SKM-1 treated with dmso at 0.1 percent for 144 hours (cell line): Measurements from ENCODE around the gene CHRNA4.
"Not testable (repeated sequence)": the region's sequence is repeated elsewhere in the genome, so short reads cannot be mapped to it uniquely, and the experiment has no call there.

Experiments used
- DNase-seq: peaks from one replicate; lab custom pipeline; 2025; ENCODE audit not compliant: unreplicated experiment; lab: John Stamatoyannopoulos, UW

CHRNA4 gene

DNA sequence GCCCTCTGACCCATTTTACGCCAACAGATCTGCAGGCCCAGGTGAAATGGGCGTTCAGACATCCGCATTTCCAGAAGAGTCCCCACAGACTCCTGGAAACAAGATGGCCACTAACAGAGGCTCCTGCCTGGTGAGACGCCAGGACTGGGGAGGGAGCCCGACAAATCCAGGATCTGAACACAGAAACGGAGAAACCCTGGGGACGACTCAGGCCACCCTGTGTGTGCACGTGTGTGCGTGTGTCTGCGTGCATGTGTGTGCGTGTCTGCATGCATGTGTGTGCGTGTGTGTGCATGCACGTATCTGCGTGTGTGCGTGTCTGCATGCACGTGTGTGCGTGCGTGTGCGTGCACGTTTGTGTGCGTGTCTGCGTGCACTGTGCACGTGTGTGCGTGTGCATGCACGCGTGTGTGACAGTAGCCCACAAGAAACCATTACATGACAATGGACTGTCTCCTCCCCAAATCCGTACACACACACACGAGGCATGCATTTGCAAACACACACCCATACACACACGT is 24.9 kb downstream of the CHRNA4 start:
- DNase-seq = no peak

DNA sequence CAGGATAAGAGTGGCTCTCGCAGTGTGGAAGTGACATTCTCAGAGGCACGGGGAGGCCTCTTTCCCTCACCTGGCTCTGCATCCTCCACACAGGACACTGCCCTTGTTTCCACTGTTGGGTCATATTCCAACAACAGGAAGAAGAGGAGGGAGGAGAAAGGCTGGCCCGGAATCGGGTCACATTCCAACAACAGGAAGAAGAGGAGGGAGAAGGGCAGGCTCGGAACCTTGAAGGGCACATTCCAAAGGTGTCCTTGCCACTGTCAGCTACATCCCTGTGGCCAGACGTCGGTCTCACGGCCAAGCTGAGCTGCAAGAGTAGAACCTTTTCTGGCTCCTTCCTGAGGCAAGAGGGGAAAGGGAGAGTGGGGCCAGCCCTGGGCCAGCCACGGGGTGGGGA is 25.4 kb downstream of the CHRNA4 start:
- DNase-seq = no peak

- not testable (repeated sequence) for DNase-seq
These were observed 26.1 kb downstream of the CHRNA4 start for GRCh38 chr20:63335060-63335459.

DNA sequence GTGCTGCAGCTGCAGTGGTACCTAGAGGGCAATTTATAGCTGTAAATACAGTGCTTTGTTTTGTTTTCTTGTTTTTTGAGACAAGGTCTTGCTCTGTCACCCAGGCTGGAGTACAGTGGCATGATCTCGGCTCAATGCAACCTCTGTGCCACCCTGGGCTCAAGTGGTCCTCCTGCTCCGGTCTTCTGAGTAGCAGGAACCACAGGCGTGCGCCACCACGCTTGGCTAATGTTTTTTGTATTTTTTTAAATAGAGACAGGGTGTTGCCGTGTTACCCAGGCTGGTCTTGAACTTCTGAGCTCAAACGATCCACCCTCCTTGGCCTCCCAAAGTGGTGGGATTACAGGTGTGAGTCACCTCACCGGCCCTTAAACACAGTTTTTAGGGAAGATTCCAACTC is 26.8 kb downstream of the CHRNA4 start:
- no peak for DNase-seq

DNA sequence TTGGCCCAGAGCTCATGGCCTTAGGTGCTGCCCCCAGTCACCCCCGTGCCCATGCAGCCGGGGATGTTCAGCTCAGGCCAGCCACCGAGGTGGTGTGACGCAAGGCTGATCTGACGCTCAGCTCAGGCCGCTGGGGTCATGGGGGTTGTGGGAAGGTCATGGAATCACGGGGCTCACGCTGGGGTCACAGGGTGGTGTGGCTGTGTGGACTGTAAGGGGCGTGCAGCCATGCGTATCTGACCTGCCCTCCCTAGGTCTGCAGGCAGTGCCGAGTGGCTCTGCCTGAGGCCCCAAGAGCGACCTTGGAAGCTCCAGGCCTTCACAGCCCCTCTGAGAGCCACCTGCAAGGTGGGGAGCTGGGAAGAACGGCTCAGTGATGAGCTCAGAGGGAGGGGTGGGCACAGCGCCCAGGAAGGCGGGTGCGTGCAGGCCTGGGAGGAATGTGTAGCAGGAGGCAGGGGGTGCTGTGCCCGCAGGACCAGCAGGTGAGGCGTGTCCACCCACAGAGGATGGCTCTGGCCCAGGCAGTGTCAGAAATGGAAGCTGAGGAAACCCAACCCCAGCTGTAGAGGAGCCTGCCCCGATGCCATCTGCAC is 27.8 kb downstream of the CHRNA4 start:
- DNase-seq = no peak

GRCh38 chr20:63332488-63333240 is 28.5 kb downstream of the CHRNA4 start:
- no peak for DNase-seq

- no peak for DNase-seq
These were observed 29.3 kb downstream of the CHRNA4 start for GRCh38 chr20:63331741-63332400.

DNA sequence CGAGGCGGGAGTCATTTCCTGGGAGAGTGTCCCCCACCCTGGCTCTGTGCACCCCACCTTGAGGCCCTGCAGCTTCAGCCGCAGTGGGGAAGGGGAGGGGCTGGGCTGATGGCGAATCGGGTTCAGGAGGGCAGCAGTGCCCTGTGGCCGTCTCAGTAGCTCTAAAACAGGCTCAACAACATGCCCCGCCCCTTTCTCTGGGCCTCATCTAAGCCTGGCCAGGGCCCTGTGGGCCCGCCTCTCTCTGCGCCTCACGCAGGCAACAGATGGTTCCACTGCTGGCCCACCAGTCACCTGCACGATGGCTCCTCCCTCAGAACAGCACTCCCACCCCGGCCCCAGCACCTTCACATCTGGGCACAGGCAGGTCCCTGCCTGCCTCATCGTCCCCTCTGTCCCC is 30.2 kb downstream of the CHRNA4 start:
- no peak for DNase-seq

DNA sequence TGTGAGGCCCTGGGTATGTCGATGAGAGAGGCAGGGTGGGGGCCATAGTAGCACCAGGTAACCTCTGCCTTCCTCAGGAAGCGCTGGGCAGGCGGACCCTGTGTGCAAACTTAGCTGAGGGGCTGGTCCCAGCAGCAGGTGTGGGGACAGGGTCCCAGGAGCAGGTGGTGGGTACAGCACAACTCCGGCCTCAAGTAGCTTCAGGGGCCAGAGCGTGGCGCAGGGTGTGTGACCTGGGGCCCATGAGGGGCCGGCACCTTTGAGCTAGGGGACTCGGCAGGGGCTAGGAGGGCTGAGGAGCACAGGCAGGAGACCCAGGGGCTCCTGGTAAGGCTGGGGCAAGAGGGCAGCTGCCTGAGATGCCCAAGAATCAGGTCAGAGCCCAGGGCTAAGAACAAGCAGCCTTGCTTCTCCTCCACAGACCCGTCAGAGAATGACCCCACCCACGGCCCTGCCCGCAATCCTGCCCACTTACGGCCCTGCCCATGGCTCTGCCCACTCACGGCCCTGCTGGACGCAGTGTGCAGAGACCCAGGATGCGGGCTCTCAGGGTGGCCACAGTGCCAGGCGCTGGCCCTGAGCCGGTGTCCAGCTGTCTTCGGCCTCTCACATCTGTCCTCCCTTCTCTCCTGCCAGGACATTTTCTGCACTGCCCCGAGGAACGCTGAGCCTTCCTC is 30.9 kb downstream of the CHRNA4 start:
- DNase-seq = no peak

DNA sequence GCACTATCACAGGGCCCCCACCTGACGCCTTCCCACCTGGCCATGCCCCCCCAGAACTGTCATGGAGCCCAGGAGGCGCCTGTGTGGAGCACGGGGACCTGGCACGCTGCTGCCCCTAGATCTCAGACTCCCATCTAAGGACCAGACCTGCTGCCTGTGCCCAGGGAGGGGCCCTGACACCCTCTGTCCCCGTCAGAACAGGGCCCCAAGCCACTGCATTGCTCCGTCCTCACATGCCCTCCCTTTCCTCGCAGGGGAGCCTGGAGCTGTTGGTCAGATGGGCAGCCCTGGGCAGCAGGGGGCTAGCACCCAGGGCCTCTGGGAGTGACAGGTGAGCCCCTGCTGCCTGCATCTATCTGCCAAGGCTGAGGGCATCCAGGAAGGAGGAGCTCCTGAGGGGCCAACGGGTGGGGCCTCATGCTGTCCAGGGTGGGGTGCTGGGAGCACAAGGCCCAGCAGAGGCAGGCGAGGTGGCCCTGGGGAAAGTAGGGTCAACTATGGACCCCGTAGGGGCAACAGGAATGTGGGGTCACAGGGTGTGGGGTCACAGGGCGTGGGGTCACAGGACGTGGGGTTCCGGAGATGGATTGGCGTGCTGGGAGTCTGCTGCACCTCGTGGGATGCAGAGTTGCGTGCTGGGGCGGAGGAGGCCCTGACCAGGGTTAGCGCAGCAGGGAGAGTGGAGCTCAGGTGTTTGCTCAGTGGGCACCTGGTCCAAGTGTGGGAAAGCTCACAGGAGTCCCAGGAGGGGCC is 31.6 kb downstream of the CHRNA4 start:
- DNase-seq = no peak

DNA sequence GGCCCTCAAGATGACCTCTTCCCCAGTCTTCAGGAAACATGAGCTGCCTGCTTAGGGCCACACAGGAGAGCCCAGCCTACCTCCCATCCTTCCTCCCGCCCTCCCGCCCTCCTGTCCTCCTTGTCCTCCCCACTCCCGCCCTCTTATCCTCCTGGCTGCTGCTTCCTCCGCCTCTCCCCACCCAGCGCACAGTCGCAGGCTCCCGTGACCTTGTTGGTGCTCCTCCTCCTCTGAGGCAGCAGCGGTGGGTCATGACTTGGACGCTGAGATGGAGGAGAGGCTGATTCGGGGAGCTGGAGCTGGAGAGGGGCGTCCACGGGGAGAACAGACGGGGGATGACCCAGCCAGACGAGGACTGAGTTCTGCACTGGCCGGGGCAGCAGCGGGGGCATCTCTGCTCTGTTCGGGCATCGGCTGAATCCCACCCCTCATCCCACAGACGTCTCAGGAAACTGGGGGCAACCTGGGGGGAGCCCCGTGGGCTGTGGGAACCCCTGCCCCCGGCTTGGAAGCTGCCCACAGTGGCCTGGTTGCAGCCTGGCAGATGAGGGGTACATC is 32.4 kb downstream of the CHRNA4 start:
- DNase-seq = no peak

DNA sequence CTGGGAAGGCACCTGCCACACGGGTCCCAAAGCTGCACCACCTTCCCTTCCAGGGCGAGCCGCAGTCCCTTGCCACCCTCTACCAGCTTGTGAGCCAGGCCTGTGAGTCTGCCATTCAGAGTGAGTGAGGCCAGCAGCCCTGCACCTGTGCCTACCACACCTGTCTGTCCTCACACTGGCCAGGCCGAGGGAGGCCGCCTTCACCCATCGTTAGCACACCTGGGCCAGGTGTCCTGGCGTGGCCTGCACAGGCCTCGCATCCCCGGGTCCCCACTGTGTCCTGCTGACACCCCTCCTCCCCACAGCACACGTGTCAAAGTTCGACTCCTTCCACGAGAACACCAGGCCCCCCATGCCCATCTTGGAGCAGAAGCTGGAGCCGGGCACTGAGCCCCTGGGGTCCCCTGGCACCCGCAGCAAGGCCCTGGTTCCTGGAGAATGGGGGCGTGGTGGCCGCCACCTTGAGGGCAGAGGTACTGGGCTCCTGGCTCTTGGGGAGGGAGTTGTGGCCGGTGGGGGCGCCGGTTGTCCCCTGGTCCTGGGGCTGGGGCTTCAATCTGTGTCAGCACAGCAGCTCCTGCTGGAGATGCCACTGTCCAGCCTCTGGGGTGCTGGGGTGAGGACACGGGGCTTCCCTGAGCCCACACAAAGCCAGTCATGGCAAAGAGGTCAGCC is 33.0 kb downstream of the CHRNA4 start:
- DNase-seq = no peak

GRCh38 chr20:63327231-63327745 is 33.9 kb downstream of the CHRNA4 start:
- DNase-seq = no peak

GRCh38 chr20:63326314-63327230 is 34.6 kb downstream of the CHRNA4 start:
- no peak for DNase-seq

GRCh38 chr20:63325554-63326313 is 35.4 kb downstream of the CHRNA4 start:
- no peak for DNase-seq

DNA sequence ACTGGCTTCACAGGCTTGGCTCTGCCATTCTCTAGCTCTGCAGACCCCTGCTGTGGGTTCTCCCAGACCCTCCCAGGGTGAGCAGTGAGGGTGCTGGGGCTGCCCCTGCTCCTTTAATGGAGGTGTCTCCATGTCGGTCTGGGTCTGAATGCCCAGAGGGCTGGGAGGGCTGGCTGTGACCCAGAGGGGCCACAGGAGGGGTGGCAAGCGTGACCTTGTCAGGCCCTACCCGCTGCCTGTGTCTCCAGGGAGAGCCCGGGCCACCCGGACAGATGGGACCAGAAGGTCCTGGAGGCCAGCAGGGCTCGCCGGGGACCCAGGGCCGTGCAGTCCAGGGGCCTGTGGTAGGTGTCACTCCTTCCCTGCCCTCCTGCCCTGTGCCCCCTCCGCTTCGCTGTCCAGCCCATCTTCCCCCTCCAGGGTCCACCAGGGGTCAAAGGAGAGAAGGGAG is 36.1 kb downstream of the CHRNA4 start:
- DNase-seq = no peak

DNA sequence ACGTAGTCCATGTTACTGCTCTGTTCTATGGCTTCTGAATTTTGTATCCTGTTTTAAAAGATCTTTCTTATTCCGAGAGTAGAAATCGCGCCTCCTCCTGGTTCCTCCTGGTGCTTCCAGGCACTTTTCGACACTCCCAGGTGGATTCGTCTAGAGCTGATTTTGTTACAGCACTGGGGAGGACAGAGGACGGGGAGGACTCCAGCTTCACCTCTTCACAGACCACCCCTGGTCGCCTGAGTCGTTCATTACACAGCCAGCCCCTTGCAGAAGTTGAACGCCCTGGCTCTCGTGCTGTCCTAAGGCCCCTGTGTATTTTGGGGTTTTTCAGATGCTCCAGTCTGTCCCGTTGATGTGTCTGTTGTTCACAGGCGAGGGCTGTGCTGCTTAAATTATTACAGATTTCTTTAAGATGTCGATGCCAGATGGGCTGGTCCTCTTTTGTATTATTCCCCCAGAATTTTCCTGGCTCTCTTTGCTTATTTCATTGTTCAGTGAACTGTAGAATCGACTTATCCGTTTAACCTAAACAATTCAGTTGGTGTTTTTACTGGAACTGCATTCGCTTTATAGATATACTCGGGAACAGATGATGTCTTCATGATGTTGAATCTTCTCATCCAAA is 37.7 kb downstream of the CHRNA4 start:
- no peak for DNase-seq

GRCh38 chr20:63322933-63323273 is 38.2 kb downstream of the CHRNA4 start:
- DNase-seq = no peak
